CD4-positive, alpha-beta memory T cell (primary cell): ENCODE results near the gene FAM43A. TPM values are rescaled to one million over a fixed set of nuclear protein-coding genes. Genes with fewer than 3 reads are reported as not detected.
A peak's percentile ranks its signal among the peaks of the same experiment; 100 is the strongest.

ENCODE experiments used
- CTCF ChIA-PET: fragments of 350-600 bp; sonication (Branson Sonifier 250); formaldehyde crosslinking; loops from one replicate; lab custom pipeline; 2021; ENCODE audit warnings: inconsistent platforms; ENCODE audit not compliant: partially characterized antibody; lab: Charles Lee
- POLR2A ChIA-PET: fragments of 350-600 bp; sonication (Branson Sonifier 250); formaldehyde crosslinking; loops from one replicate; lab custom pipeline; 2021; ENCODE audit not compliant: partially characterized antibody; lab: Charles Lee
- DNase-seq, 5 donors: peaks; one replicate each; pipeline versions ENCODE4 v3.0.0 to v3.0.0-alpha.2; 2020 to 2022; ENCODE audit warnings: mixed read lengths in 1 of 5
- H3K27ac ChIP-seq: one replicate; pipeline ENCODE4 v1.7.0; 2013; ENCODE audit warnings: low read depth, low read length
- H3K27me3 ChIP-seq: 2 replicates; pipeline ENCODE4 v1.7.0; 2013; ENCODE audit warnings: mild to moderate bottlenecking, low read length, moderate library complexity; ENCODE audit not compliant: insufficient read depth
- H3K36me3 ChIP-seq: 2 replicates; pipeline ENCODE4 v1.7.0; 2013; ENCODE audit warnings: mild to moderate bottlenecking, low read length, moderate library complexity; ENCODE audit not compliant: insufficient read depth
- H3K4me1 ChIP-seq: 2 replicates; pipeline ENCODE4 v1.7.0; 2013; ENCODE audit warnings: mild to moderate bottlenecking, low read length, moderate library complexity; ENCODE audit not compliant: insufficient read depth
- H3K4me3 ChIP-seq, 2 donors: one replicate each; pipeline ENCODE4 v1.7.0; 2013; ENCODE audit warnings: low read length in 2 of 2, mild to moderate bottlenecking in 1 of 2
- H3K9me3 ChIP-seq, 2 donors: one replicate each; pipeline ENCODE4 v1.7.0; 2013; ENCODE audit warnings: low read length in 2 of 2, control low read depth in 1 of 2; ENCODE audit not compliant: control insufficient read depth in 1 of 2
- H3K27ac Mint-ChIP-seq, 7 donors: one replicate each; pipeline ENCODE4 v1.8.0; 2020 to 2021; ENCODE audit warnings: mixed read lengths in 7 of 7, mild to moderate bottlenecking in 6 of 7, inconsistent platforms in 3 of 7, moderate library complexity in 3 of 7
- H3K27me3 Mint-ChIP-seq, 2 donors: one replicate each; pipeline ENCODE4 v1.8.0; 2020 to 2021; ENCODE audit warnings: mixed read lengths in 2 of 2
- H3K36me3 Mint-ChIP-seq, 2 donors: one replicate each; pipeline ENCODE4 v1.8.0; 2020 to 2021; ENCODE audit warnings: mixed read lengths in 2 of 2, inconsistent platforms in 1 of 2, mild to moderate bottlenecking in 1 of 2
- H3K4me1 Mint-ChIP-seq, 4 donors: one replicate each; pipeline ENCODE4 v1.8.0; 2020 to 2021; ENCODE audit warnings: mixed read lengths in 4 of 4, mild to moderate bottlenecking in 1 of 4
- H3K4me3 Mint-ChIP-seq, 8 donors: one replicate each; pipeline ENCODE4 v1.8.0; 2020 to 2021; ENCODE audit warnings: mixed read lengths in 8 of 8, mild to moderate bottlenecking in 7 of 8, moderate library complexity in 6 of 8, inconsistent platforms in 3 of 8
- H3K9me3 Mint-ChIP-seq, 8 donors: one replicate each; pipeline ENCODE4 v1.8.0; 2020 to 2021; ENCODE audit warnings: mixed read lengths in 8 of 8, mild to moderate bottlenecking in 5 of 8, inconsistent platforms in 3 of 8, moderate library complexity in 1 of 8
- intact Hi-C: fragments of 100-400 bp; cut with micrococcal nuclease; formaldehyde crosslinking; loops from one replicate; pipeline ENCODE4 v1.15.1; 2023
- polyA plus RNA-seq, 2 donors: library from polyadenylated mRNA; unstranded; fragments of 300-500 nt; fragmentation: Illumina TruSeq; gene quantifications; one replicate each; pipeline ENCODE4 v1.2.3, GENCODE V29; 2021
- total RNA-seq, 2 experiments: library from RNA; stranded (reverse); gene quantifications; one replicate each; pipeline ENCODE4 v1.2.3, GENCODE V29; 2021

The FAM43A gene
- total RNA-seq: 1 to 10 TPM; 9.4 to 9.9 TPM
- 1 to 10 TPM in 1 of 2 donors, under 1 TPM in 1; 0.34 to 6.0 TPM for polyA plus RNA-seq

- peaks cover 51% of the 10 kb centered on the region for H3K4me1 ChIP-seq
- Mint-ChIP-seq H3K27ac (peak within 1 kb of the TSS; percentile 68 to 92 (median 90)), H3K4me1 (peaks cover 25 to 59% (median 44%) of the 10 kb centered on the region in 4 donors), H3K4me3 (peak within 1 kb of the TSS; percentile 90 to 98 (median 96)), H3K36me3 (peaks cover 0 to 5% of the 10 kb centered on the region in 2 donors), H3K9me3 (no peaks in the 10 kb centered on the region), H3K27me3 (no peaks in the 10 kb centered on the region)
- H3K36me3 ChIP-seq: no peaks in the 10 kb centered on the region
- peak; percentile 62 to 73 (median 70) for DNase-seq
- H3K9me3 ChIP-seq: no peaks in the 10 kb centered on the region
- intact Hi-C loops: loop anchor here (1.0 to 5.0 kb wide), 3 partner anchors 14 to 841 kb away; partner anchors contain the start of gene LSG1
- POLR2A ChIA-PET: interaction anchor here (0.9 to 8.1 kb wide), 16 partner anchors 10 to 857 kb away, joined by 3 to 262 read pairs (median 12); partner anchors contain the start of genes LSG1, PPP1R2, TMEM44 and XXYLT1
- no peaks in the 10 kb centered on the region for H3K27me3 ChIP-seq
- peak within 1 kb of the TSS; percentile 48 to 58 for H3K4me3 ChIP-seq
- peak within 1 kb of the TSS; percentile 40 for H3K27ac ChIP-seq
- CTCF ChIA-PET: interaction anchor here (0.6 to 9.0 kb wide), 9 partner anchors 15 to 589 kb away, joined by 3 to 281 read pairs (median 7); partner anchors contain the start of genes LSG1 and XXYLT1
These were observed at the start of gene FAM43A for GRCh38 chr3:194685718-194686413. Gene FAM43A, plus strand, starts transcription at chr3:194685883. Its CDS starts 944 bp downstream, at chr3:194686827.

GRCh38 chr3:194637066-194637465 lies 48.6 kb upstream of the FAM43A start:
- Histone ChIP-seq H3K4me3 (no peak overlapping the region), H3K9me3 (no peaks in the 10 kb centered on the region), H3K4me1 (peaks cover 11% of the 10 kb centered on the region), H3K27ac (no peak overlapping the region), H3K27me3 (no peaks in the 10 kb centered on the region), H3K36me3 (peaks cover 14% of the 10 kb centered on the region)
- intact Hi-C loops: no loop called here
- Mint-ChIP-seq H3K36me3 (peaks cover 12 to 19% of the 10 kb centered on the region in 2 donors), H3K27me3 (no peaks in the 10 kb centered on the region), H3K4me1 (peaks cover 5 to 33% (median 14%) of the 10 kb centered on the region in 4 donors), H3K4me3 (peak overlapping the region in 1 of 8 donors; percentile 20), H3K9me3 (no peaks in the 10 kb centered on the region), H3K27ac (peak overlapping the region; percentile 18 to 57 (median 36))
- POLR2A ChIA-PET: no interaction called here
- CTCF ChIA-PET: interaction anchor here (1.5 kb wide), 1 partner anchor 13 kb away, joined by 5 read pairs; no protein-coding TSS in a partner anchor
- DNase-seq: no peak

GRCh38 chr3:194637541-194638400 lies 47.9 kb upstream of the FAM43A start:
- no peaks in the 10 kb centered on the region for H3K9me3 ChIP-seq
- Mint-ChIP-seq H3K9me3 (no peaks in the 10 kb centered on the region), H3K27ac (peak overlapping the region in 4 of 7 donors; percentile 18 to 57 (median 36)), H3K4me1 (peaks cover 7 to 27% (median 14%) of the 10 kb centered on the region in 4 donors), H3K4me3 (no peak overlapping the region), H3K36me3 (peaks cover 16 to 25% of the 10 kb centered on the region in 2 donors), H3K27me3 (no peaks in the 10 kb centered on the region)
- no peak for DNase-seq
- no peak overlapping the region for H3K4me3 ChIP-seq
- CTCF ChIA-PET: interaction anchor here (1.0 kb wide), 1 partner anchor 11 kb away, joined by 3 read pairs; no protein-coding TSS in a partner anchor
- H3K27me3 ChIP-seq: no peaks in the 10 kb centered on the region
- no peak overlapping the region for H3K27ac ChIP-seq
- POLR2A ChIA-PET: no interaction called here
- intact Hi-C loops: no loop called here
- H3K36me3 ChIP-seq: peaks cover 18% of the 10 kb centered on the region
- peaks cover 4% of the 10 kb centered on the region for H3K4me1 ChIP-seq

GRCh38 chr3:194638991-194639605 lies 46.6 kb upstream of the FAM43A start:
- Histone ChIP-seq H3K27me3 (no peaks in the 10 kb centered on the region), H3K4me1 (peaks cover 3% of the 10 kb centered on the region), H3K36me3 (peaks cover 29% of the 10 kb centered on the region), H3K27ac (no peak overlapping the region), H3K9me3 (no peaks in the 10 kb centered on the region), H3K4me3 (no peak overlapping the region)
- peak overlapping the region in 2 of 7 donors; percentile 55 to 71 for H3K27ac Mint-ChIP-seq
- H3K9me3 Mint-ChIP-seq: no peaks in the 10 kb centered on the region
- intact Hi-C loops: no loop called here
- ChIA-PET POLR2A (no interaction called here), CTCF (interaction anchor here (1.0 to 1.1 kb wide), 2 partner anchors 10 to 49 kb away, joined by 3 read pairs; no protein-coding TSS in a partner anchor)
- no peak for DNase-seq
- peaks cover 27 to 37% of the 10 kb centered on the region in 2 donors for H3K36me3 Mint-ChIP-seq
- H3K4me3 Mint-ChIP-seq: no peak overlapping the region
- H3K27me3 Mint-ChIP-seq: no peaks in the 10 kb centered on the region
- H3K4me1 Mint-ChIP-seq: peaks cover 6 to 22% (median 10%) of the 10 kb centered on the region in 4 donors

- POLR2A ChIA-PET: no interaction called here
- H3K9me3 Mint-ChIP-seq: no peaks in the 10 kb centered on the region
These were observed 44.9 kb upstream of the FAM43A start for GRCh38 chr3:194640829-194641228.

GRCh38 chr3:194642769-194643168 lies 42.9 kb upstream of the FAM43A start:
- Histone ChIP-seq H3K9me3 (no peaks in the 10 kb centered on the region), H3K36me3 (peaks cover 44% of the 10 kb centered on the region), H3K27ac (no peak overlapping the region), H3K4me1 (peaks cover 3% of the 10 kb centered on the region), H3K27me3 (no peaks in the 10 kb centered on the region), H3K4me3 (no peak overlapping the region)
- H3K4me1 Mint-ChIP-seq: peaks cover 0 to 8% (median 6%) of the 10 kb centered on the region in 4 donors
- H3K27me3 Mint-ChIP-seq: no peaks in the 10 kb centered on the region
- POLR2A ChIA-PET: no interaction called here
- DNase-seq: no peak
- H3K27ac Mint-ChIP-seq: peak overlapping the region in 1 of 7 donors; percentile 15
- no peak overlapping the region for H3K4me3 Mint-ChIP-seq
- H3K9me3 Mint-ChIP-seq: no peaks in the 10 kb centered on the region
- CTCF ChIA-PET: interaction anchor here (0.7 to 1.2 kb wide), 3 partner anchors 9 to 464 kb away, joined by 3 read pairs; no protein-coding TSS in a partner anchor
- H3K36me3 Mint-ChIP-seq: peaks cover 51 to 63% of the 10 kb centered on the region in 2 donors
- intact Hi-C loops: no loop called here

More at GRCh38 chr3:194640829-194641228, 44.9 kb upstream of the FAM43A start:
- H3K4me3 ChIP-seq: no peak overlapping the region
- no peaks in the 10 kb centered on the region for H3K27me3 ChIP-seq
- H3K36me3 Mint-ChIP-seq: peaks cover 42 to 51% of the 10 kb centered on the region in 2 donors
- peak in 4 of 5 donors; percentile 13 to 33 (median 24) for DNase-seq
- H3K36me3 ChIP-seq: peaks cover 41% of the 10 kb centered on the region
- H3K9me3 ChIP-seq: no peaks in the 10 kb centered on the region
- intact Hi-C loops: no loop called here
- H3K4me3 Mint-ChIP-seq: no peak overlapping the region
- peaks cover 3% of the 10 kb centered on the region for H3K4me1 ChIP-seq
- no peaks in the 10 kb centered on the region for H3K27me3 Mint-ChIP-seq
- peaks cover 0 to 17% (median 7%) of the 10 kb centered on the region in 4 donors for H3K4me1 Mint-ChIP-seq
- CTCF ChIA-PET: interaction anchor here (0.5 kb wide), 1 partner anchor 157 kb away, joined by 3 read pairs; no protein-coding TSS in a partner anchor
- no peak overlapping the region for H3K27ac ChIP-seq
- H3K27ac Mint-ChIP-seq: peak overlapping the region in 1 of 7 donors; percentile 30
